NCI-H1694 treated with DMSO at 0.1 percent for 48 hours (cell line): Measurements from ENCODE around the gene JCHAIN.

Experiments used
- DNase-seq: peaks from one replicate; lab custom pipeline; 2025; lab: John Stamatoyannopoulos, UW

The JCHAIN gene

DNA sequence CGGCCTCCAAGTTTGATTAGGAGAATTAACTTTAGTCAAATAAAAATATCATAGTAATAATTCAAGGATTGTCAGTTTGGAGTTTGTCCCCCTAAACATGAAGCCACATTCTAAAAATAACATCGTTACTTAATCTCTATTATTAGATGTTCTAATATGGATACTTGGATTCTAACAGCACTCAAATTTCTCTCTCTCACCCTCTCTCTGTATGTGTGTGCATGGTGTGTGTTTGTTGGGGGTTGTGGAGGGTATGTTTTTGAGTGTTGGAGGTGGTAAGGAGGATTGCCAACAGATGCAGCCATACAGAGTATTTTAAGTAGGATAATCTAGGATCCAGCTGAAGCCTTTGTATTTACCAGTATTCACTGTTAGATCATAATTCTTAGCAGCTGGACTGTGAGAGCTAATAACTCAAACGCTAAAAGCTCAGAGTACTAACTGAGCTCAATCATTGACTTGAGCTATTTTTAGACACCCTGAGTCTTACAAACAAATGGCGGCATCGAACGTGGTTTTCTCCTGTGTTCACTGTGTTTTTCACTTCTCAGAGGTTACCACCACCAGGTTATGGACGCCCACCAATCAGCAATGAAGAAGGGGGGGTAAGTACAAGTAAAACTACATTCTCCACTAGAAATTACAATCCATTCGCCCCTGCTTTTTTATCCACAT is 28.9 kb downstream of the JCHAIN start:
- no peak for DNase-seq

DNA sequence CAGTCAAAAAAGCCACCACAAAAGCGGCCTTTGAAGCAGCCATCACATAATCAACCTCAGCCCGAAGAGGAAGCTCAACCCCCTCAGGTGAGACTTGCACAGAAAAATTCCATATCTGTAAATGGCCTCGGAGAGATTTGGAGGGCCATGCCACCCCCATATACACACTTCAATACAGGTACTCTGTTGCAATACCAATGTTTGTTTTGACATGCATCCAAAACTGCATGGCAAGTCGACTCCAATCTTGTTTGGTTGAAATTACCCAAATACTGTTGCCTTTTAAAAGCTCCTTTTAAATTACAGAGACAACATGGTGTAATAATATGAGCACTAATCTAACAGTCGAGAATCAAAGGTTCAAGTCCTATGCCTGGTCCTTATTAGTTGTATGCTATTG is 31.8 kb downstream of the JCHAIN start:
- no peak for DNase-seq

DNA sequence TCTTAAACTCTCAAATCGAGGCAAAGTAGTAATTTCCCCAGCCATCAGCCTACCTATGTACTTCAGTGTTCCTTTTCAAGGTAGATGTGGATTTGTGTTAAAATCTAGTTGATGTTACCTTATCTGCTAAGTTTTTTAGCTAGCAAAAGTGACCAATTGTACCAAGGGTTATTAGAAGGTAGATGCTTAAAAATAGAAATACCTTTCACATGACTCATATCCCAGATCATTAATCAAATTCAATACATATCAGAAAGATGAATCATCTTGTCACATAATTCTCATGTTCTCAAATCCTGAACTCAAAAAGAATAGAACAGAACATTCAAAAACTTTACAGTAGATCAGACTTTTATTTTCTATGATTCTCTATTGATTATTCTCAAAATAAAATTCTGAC is 34.3 kb downstream of the JCHAIN start:
- no peak for DNase-seq

DNA sequence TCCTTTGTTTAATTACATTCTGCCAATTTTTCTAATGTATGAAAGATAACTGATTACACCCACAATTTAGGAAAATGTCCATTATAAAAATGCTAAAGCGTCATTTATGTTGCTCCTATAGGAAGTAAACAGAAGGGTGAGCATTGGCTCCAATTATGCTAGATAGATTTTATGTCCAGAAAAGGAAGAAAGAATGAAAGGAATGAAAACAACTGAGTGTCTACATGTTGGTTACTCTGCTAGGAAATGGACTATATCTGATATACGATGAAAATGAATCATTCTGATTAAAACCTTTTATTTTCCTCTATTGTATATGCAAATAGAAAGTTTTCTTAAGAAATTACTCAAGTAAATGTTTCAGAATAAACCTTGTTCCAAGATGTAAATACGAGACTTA is 36.1 kb downstream of the JCHAIN start:
- DNase-seq, result no peak

DNA sequence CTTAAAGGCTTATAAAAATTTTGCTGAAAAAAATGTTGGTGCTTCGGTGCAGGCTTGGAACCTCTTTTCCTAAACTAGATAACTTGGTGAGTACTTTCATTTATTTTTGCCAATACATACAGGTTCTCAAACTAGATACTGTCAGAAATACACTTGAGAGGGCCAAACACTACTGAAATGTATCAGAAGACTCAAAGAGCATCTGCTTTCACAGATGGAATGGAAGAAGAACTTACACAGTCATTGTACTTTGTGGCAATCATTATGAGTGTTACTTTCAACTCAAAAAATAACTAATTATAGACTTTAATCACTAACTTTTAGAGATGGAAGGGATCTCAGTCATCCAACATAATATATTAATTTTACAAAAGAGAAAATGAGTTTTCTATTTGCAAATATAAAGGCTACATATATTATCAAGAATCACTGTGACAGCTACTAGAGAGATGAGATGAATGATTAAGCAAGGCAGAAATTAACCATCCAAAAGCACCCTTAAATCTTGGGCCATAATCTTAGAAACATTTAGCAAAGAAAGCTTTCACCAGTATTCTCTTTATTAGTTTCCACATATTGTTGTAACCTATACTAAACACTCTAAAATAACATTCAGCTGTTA is 36.7 kb downstream of the JCHAIN start:
- no peak for DNase-seq

DNA sequence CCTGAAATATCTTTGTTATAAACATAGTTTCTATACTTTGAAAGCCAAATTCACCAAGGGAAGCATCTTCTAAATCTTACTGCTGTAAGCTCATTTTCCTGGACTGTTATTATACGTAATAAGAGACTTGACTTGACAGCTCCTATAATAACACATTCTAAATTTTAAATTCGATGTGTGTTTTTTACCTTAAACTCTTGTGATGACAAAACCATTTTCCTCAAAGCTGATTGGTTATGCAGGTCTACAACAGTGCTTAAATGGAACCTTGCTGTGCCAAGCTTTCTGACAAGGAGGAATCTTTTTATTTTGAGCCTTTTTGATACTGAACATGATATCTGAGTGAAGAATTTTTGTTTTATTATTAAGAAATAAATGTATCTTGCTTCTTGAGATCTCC is 37.9 kb downstream of the JCHAIN start, which contains the start of gene ENAM:
TSS of gene ENAM (plus strand) at position 301 of the 400 bp plus-strand sequence. CDS start 757 bp downstream, outside the sequence.
- no peak for DNase-seq

DNA sequence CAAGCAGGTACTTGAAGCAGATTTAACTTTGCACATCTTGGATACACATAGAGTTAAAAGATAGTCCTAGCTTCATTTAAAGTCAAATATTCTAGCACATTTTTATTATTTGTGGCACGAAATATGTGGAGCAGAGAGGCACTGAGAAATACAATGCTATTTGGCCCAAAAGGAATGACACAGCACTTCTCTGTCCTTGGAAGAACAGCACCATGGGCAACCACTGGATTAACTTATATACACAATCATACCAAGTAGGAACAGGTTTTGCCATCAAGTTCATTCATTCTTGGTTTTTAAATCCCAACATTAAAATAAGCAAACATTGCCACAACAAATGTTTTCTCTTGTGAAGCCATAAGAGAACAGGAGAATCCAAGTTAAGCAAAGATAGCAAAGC is 38.7 kb downstream of the JCHAIN start:
- no peak for DNase-seq

DNA sequence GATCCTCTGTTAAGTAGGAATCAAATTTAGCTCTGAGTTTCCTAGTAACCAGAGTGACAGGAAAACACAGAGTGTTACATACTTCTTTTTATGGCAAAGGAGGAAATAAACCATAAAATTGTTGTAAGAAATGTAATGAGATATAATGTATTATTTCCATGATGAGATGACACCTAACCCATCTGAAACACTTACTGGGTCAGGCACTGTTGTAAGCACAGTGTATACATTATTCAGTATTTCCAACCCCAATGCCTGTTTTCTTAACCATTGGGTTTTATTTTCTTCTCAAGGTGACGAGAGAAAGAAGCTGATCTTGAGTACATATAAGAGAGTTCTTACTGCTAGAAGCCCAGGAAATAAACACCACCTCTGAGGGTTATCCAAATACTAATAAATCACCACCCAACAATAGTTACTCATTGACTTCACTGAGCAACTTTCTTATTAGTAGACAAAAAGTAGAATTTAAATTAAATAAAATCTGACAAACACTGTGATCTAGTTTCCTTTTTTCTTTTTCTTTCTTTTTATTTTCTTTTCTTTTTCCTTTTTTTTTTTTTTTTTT is 42.0 kb downstream of the JCHAIN start:
- no peak for DNase-seq

DNA sequence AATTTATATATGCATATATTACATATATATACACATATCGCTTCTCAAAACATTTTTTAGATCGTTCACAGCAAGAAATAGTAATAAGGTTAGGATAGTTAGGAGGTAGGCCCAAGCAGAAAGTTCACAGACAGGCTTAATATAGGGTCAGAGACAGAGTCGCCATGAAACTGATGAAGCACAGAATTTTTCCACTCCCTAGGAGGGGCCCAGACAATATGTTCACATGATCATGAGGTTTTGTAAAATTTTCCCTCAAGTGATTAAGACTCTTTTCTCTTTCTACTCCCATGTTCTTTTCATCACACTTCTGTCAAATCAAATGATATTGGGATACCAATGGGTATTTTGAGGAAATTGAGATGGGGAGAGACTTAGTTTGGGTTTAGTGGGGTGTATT is 43.0 kb downstream of the JCHAIN start:
- no peak for DNase-seq

DNA sequence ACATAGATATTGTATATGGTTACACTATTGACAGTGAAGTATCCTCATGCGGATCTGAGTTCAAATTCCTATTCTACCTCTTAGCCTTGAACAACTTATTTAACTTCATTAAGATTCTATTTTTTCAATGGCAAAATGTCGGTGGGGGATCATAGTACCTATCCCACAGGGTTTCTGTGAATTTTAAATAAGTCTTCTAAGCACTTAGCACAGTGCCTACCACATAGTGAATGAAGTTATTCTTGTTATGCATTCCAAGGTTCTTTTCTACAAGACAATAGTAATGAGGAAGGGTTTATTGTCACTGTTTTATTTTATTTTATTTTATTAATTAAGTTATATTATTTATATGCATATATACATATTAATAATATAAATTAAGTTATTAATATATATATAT is 46.5 kb downstream of the JCHAIN start:
- DNase-seq, result no peak

DNA sequence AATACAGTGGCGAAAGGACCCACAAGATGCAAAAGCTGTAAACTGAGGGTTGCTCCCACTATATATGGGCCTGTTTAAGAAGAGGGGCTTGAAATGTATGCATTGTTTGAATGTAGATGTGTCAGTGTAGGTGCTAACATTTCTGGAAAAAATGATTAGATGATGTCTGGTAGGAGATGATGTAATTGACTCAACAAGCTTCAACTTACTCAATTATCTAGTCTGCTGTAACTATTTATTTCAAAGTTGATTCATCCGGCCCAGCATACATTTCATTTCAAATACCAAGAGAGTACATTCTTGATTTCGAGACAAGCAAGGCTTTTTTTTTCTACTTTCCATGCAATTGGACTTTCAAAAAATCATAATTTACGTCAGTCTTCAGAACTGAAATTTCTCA is 47.0 kb downstream of the JCHAIN start:
- no peak for DNase-seq

DNA sequence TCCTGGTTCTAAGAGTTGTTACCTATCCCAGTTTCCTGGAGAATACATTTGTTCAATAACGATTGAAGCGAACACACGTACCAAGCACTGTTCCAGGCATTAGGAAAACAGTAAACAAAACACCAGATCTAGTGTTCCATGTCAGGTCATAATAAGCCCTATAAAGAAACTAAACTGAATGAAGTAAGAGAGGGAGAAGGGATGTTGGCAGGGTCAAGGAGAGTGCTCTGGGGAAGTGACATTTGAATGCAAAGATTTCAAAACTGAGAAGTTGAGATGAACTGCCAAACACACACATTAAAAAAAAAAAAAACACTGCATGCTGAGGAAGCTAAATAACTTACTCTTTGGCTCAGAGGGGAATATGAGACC is 52.1 kb downstream of the JCHAIN start:
- no peak for DNase-seq

DNA sequence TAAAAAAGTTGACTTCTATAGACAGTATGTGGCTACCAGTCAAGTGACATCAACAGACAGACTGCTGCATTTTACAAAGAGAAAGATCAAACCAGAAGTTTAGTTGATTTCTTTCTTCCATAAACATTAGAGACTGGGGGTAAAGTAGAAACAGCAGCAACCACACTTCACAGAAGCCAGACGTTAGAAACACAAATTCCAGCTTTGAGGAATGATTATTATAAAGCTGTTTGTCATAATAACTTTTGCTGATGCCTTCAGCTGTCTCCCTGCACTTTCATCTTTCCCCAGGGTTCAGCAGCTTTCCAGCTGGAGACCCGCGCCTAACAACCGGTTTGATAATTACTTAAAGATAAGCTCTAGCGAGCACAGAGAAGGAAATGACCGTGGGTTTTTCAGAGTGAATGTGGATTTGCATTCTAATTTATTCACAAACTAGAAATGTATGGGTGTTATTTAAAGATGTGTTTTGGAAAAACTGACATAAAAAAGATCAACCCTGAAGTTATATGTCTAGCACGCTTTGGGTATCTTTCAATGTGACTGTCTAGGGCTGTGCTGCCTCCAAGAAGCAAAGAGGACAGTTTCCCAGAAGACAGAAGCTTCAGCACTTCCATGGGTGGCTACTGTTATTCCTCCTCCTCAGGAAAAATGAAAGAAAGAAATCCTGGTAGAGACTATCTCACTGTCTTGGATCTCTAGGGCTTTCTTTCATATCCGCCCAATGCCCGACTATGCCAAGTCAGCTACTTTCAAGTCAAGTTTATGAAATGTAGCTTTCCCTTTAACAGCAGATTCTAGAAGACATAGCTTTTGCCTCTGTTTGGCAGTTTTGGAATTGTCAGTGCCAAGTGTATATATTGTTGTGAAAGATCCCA is 52.8 kb downstream of the JCHAIN start:
- no peak for DNase-seq

DNA sequence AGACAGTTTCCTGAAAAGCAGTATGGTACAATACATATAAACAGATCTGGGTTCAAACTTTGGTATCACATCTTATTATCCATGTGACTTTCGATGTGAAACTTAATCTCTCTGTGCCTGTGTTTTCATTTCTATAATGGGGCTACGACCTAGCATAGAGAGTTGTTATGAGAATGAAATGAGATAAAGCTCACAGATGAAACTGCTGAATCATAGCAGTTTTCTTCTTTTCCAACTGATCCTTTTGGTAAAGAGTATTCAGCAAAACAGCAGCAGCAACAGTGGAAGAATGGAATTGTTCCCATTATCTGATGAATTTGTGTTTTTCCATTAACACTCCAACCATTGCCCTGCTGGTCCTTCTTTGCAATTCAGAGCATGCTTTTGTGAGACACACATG is 58.0 kb downstream of the JCHAIN start:
- no peak for DNase-seq

DNA sequence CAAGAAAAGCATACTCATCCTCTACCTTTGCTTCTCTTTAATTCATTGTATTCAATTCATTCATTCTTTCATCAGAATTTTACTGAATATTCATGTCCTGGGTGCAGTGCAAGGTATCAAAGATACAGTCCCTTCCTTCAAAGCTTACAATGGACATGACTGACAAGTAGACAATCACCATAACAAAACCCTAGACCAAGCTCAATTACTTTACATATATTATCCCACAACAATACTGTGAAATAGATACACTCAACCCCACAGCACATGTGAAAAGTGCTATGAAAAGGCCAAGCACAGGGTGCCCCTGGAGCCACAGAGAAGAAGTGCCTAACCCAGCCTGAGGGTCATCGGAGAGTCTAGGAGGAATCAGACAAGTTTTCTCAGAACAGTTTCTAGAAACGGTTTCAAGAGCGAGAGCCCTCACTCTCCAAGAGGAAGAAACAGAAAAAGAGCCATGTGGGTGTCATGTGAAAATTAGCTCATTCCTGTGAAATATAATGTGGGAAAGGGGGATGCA is 58.9 kb downstream of the JCHAIN start:
- no peak for DNase-seq

DNA sequence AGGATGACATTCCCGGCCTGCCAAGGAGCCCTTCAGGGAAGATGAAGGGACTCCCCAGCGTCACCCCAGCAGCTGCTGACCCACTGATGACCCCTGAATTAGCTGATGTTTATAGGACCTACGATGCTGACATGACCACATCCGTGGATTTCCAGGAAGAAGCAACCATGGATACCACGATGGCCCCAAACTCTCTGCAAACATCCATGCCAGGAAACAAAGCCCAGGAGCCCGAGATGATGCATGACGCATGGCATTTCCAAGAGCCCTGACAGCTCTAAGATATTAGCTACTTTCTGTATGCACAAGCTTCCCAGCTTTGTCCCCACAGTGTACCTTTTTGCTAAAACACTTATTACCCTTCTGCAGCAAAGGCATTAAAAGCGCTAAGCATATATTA is 59.8 kb downstream of the JCHAIN start:
- no peak for DNase-seq
